ENCODE data around the gene KRTAP2-2. TPM values are rescaled to one million over a fixed set of nuclear protein-coding genes. Genes with fewer than 3 reads are reported as not detected.

KRTAP2-2 gene
- not detected in 2 replicates for total RNA-seq

DNA sequence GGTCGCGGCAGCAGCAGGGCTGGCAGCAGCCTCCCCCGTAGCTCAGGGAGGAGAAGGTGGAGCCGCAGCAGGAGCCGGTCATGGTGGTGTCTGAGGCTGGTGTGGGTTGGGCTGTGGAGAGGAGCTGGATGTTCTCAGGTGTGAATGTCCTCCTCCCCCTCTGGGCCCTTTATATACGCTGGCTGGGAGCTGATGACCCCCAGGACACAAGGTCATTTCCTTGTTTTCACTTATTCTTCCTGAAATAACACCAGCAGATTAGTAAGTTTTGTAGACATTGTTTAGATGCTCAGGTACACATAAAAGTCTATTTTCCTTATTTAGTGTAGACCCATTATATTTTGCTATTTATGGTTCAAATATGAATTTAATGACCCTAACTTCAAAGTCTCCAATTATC is at the start of gene KRTAP2-2:
TSS of gene KRTAP2-2 (minus strand) at position 101 of the 400 bp plus-strand sequence. CDS start at position 82, 19 bp downstream.

GRCh38 chr17:41101586-41102259 is 46.7 kb upstream of the KRTAP2-2 start, which contains the start of gene KRTAP4-16:
Gene KRTAP4-16 (minus strand): TSS chr17:41102209. CDS start chr17:41102209, 0 bp downstream.

DNA sequence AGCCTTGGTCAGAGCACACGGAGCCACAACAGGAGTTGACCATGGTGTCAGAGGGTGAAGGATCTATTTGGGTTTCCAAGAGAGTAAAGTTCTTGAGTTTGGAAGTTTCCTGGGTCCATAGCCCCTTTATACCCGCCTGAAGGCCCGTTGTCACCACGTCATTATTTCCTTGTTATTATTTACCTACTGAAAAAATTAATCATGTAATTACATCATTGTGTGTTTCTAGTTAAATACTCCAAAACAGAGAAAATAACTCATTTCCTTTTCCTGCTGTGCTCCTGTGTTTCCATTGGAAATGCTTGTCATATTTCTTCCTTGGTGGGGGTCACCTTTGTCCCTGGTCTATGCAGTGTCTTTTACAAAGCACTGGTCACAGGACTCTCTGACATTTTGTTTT is 43.0 kb upstream of the KRTAP2-2 start, which contains the start of gene KRTAP4-8:
TSS of gene KRTAP4-8 (minus strand) at position 101 of the 400 bp plus-strand sequence. CDS start at position 43, 58 bp downstream.

DNA sequence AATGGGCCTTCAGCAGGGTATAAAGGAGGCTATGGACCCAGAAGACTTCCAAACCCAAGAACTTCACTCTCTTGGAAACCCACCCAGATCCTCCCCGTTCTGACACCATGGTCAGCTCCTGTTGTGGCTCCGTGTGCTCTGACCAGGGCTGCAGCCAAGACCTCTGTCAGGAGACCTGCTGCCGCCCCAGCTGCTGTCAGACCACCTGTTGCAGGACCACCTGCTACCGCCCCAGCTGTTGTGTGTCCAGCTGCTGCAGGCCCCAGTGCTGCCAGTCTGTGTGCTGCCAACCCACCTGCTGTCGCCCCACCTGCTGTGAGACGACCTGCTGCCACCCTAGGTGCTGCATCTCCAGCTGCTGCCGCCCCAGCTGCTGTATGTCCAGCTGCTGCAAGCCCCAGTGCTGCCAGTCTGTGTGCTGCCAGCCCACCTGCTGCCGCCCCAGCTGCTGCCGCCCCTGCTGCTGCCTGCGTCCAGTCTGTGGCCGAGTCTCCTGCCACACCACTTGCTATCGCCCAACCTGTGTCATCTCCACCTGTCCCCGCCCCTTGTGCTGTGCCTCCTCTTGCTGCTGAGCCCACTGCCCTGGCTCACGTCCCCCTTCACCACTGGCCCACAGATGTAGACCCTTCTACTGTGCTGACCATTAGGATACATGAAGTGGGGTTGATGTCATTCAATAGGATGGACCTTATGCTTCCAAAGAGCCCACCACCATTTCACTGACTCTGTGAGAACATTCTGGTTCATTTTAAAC is 29.2 kb upstream of the KRTAP2-2 start, which contains the start of gene KRTAP4-7:
TSS of gene KRTAP4-7 (plus strand) at position 51 of the 757 bp plus-strand sequence. CDS start at position 108, 57 bp downstream.

GRCh38 chr17:41065829-41066624 is 11.0 kb upstream of the KRTAP2-2 start, which contains the start of gene KRTAP2-4:
Gene KRTAP2-4 (minus strand): TSS chr17:41065879. CDS start chr17:41065845, 34 bp downstream.

DNA sequence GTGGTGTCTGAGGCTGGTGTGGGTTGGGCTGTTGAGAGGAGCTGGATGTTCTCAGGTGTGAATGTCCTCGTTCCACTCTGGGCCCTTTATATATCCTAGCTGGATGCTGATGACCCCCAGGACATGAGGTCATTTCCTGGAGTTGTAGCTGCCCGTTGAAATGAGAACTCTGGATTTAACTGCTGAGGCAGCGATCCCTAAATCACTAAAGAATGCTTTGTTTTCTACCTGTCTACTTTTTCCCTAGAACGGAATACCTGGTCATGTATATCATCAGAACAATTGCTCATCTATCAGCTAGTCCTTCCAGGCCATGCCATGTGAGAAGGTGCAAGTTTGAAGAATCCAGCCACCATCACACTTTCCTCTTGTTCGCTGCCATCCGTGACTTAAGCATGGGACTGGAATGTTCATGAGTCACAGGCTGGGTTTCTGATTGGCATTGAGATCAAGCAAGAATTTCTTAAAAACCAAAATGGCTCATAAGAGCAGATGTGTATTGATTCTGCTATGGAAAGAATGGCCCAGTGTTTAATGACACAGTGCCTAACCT is 5.1 kb upstream of the KRTAP2-2 start, which contains the start of gene KRTAP2-3:
TSS of gene KRTAP2-3 (minus strand) at position 63 of the 553 bp plus-strand sequence. CDS start 64 bp downstream, outside the sequence.

GRCh38 chr17:41046735-41047465 is 8.1 kb downstream of the KRTAP2-2 start, which contains the start of gene KRTAP2-1:
Gene KRTAP2-1 (minus strand): TSS chr17:41047316. CDS start chr17:41047267, 49 bp downstream.

GRCh38 chr17:41040783-41041571 is 14.1 kb downstream of the KRTAP2-2 start, which contains the start of gene KRTAP1-1:
Gene KRTAP1-1 (minus strand): TSS chr17:41041450. CDS start chr17:41041397, 53 bp downstream.

GRCh38 chr17:41034346-41034935 is 20.6 kb downstream of the KRTAP2-2 start, which contains the start of gene KRTAP1-3:
Gene KRTAP1-3 (minus strand): TSS chr17:41034874. CDS start chr17:41034821, 53 bp downstream.

DNA sequence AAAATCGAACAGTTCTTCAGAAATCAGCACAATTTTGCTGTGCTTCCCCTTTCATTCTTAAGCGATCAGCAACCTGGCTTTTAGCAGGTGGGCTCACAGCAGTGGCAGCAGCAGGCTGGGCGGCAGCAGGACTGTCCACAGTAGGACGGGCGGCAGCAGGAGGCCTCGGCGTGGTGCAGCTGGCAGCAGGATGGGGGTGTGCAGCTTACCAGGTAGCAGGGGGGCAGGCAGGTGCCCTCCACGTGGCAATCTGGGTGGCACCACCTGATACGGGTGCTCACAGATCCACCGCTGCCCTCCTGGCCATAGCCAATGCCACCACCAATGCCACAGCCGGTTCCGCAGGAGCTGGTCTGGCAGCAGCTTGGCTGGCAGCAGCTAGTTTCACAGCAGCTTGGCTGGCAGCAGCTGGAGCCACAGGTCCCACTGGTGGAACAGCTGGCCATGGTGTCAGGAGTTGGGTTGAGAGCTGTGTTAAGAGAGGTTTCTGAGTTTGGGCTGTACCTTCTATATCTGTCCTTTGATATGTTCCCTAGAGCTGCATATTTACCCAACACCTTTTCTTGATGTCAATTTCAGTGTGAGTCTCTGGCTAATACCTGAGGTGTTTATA is 25.3 kb downstream of the KRTAP2-2 start, which contains the start of gene KRTAP1-4:
TSS of gene KRTAP1-4 (minus strand) at position 563 of the 613 bp plus-strand sequence. CDS start at position 446, 117 bp downstream.

DNA sequence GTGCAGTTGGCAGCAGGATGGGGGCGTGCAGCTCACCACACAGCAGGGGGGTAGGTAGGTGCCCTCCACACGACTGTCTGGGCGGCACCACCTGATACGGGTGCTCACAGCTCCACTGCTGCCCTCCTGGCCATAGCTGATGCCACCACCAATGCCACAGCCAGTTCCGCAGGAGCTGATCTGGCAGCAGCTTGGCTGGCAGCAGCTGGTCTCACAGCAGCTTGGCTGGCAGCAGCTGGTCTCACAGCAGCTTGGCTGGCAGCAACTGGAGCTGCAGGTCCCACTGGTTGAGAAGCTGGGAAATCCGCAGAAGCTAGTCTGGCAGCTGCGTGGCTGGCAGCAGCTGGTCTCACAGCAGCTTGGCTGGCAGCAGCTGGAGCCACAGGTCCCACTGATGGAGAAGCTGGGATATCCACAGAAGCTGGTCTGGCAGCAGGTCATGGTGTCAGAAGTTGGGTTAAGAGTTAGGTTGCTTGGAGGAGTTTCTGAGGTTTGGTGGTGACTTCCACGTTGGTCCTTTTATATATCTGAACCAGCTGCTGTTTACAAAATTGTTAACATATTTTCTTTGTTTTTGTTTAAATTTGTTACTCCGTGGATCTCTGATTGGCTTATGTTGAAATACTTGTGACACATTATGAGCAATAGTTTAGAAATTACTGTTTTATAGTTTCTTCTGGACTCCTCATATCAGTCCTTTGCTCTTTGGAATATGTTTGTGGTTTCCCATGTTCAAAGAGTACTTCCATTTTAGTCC is 28.1 kb downstream of the KRTAP2-2 start, which contains the start of gene KRTAP1-5:
TSS of gene KRTAP1-5 (minus strand) at position 494 of the 757 bp plus-strand sequence. CDS start at position 441, 53 bp downstream.

DNA sequence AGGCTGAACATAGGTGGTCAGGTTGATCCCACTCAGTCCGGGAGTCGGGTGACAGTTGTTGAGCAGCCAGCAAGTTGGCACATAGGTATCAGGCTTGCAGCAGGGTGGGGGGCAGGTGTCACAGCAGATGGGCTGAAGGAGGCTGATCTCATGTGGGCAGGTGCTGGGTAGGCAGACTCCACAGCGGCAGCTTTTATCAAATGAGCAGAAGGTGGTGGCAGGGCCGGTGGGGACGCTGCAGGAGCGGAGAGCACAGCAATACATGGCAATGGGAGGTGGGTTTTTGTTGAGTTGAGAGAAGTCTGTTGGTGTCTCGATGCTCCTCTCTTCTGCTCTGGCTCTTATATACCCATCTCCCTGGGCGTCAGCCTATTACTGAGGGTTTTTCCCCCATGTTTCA is 46.2 kb downstream of the KRTAP2-2 start, which contains the start of gene KRTAP3-1:
TSS of gene KRTAP3-1 (minus strand) at position 318 of the 400 bp plus-strand sequence. CDS start at position 264, 54 bp downstream.

Other genes starting within 250 kb of the KRTAP2-2 start
- gene KRT10, start 232.6 kb downstream of the KRTAP2-2 start, total RNA-seq: 2.2 and 4.3 TPM in 2 replicates
- gene KRT12, start 188.0 kb downstream of the KRTAP2-2 start, total RNA-seq: not detected in 2 replicates
- not detected in 2 replicates for gene KRT20, start 170.0 kb downstream of the KRTAP2-2 start, total RNA-seq
- gene KRT23, start 117.6 kb downstream of the KRTAP2-2 start, total RNA-seq: 0.16 and 1.1 TPM in 2 replicates
- 0.16 and 0.17 TPM in 2 replicates for gene KRT39, start 88.3 kb downstream of the KRTAP2-2 start, total RNA-seq
- gene KRT40, start 70.9 kb downstream of the KRTAP2-2 start, total RNA-seq: not detected in 2 replicates
- not detected in 2 replicates for gene KRTAP3-3, start 61.1 kb downstream of the KRTAP2-2 start, total RNA-seq
- gene KRTAP3-2, start 55.3 kb downstream of the KRTAP2-2 start, total RNA-seq: not detected in 2 replicates
- not detected in 2 replicates for gene KRTAP3-1, start 46.1 kb downstream of the KRTAP2-2 start, total RNA-seq
- gene KRTAP1-5, start 28.0 kb downstream of the KRTAP2-2 start, total RNA-seq: not detected in 2 replicates
- not detected in 2 replicates for gene KRTAP1-4, start 25.0 kb downstream of the KRTAP2-2 start, total RNA-seq
- gene KRTAP1-3, start 20.4 kb downstream of the KRTAP2-2 start, total RNA-seq: not detected in 2 replicates
- not detected in 2 replicates for gene KRTAP1-1, start 13.8 kb downstream of the KRTAP2-2 start, total RNA-seq
- gene KRTAP2-1, start 7.9 kb downstream of the KRTAP2-2 start, total RNA-seq: not detected in 2 replicates
- not detected in 2 replicates for gene KRTAP2-3, start 4.9 kb upstream of the KRTAP2-2 start, total RNA-seq
- gene KRTAP2-4, start 10.6 kb upstream of the KRTAP2-2 start, total RNA-seq: not detected in 2 replicates
- not detected in 2 replicates for gene KRTAP4-7, start 28.9 kb upstream of the KRTAP2-2 start, total RNA-seq
- gene KRTAP4-8, start 42.9 kb upstream of the KRTAP2-2 start, total RNA-seq: not detected in 2 replicates
- not detected in 2 replicates for gene KRTAP4-16, start 47.0 kb upstream of the KRTAP2-2 start, total RNA-seq
- gene KRTAP4-9, start 50.2 kb upstream of the KRTAP2-2 start, total RNA-seq: not detected in 2 replicates
- gene KRTAP4-11, start 63.1 kb upstream of the KRTAP2-2 start, total RNA-seq: not detected in 2 replicates
- gene KRTAP4-12, start 69.0 kb upstream of the KRTAP2-2 start, total RNA-seq: not detected in 2 replicates
- not detected in 2 replicates for gene KRTAP4-6, start 85.3 kb upstream of the KRTAP2-2 start, total RNA-seq
- gene KRTAP4-5, start 94.6 kb upstream of the KRTAP2-2 start, total RNA-seq: not detected in 2 replicates
- gene KRTAP4-4, start 105.5 kb upstream of the KRTAP2-2 start, total RNA-seq: not detected in 2 replicates
- gene KRTAP4-3, start 113.0 kb upstream of the KRTAP2-2 start, total RNA-seq: not detected in 2 replicates
- not detected in 2 replicates for gene KRTAP4-2, start 123.0 kb upstream of the KRTAP2-2 start, total RNA-seq
- gene KRTAP4-1, start 129.7 kb upstream of the KRTAP2-2 start, total RNA-seq: not detected in 2 replicates
- not detected in 2 replicates for gene KRTAP9-1, start 134.7 kb upstream of the KRTAP2-2 start, total RNA-seq
- gene KRTAP9-2, start 171.4 kb upstream of the KRTAP2-2 start, total RNA-seq: not detected in 2 replicates
- not detected in 2 replicates for gene KRTAP9-3, start 177.2 kb upstream of the KRTAP2-2 start, total RNA-seq
- not detected in 2 replicates for gene KRTAP9-8, start 182.8 kb upstream of the KRTAP2-2 start, total RNA-seq
- gene KRTAP9-4, start 194.5 kb upstream of the KRTAP2-2 start, total RNA-seq: not detected in 2 replicates
- gene KRTAP9-9, start 200.2 kb upstream of the KRTAP2-2 start, total RNA-seq: not detected in 2 replicates
- gene KRTAP9-6, start 210.1 kb upstream of the KRTAP2-2 start, total RNA-seq: not detected in 2 replicates
- not detected in 2 replicates for gene KRTAP9-7, start 220.5 kb upstream of the KRTAP2-2 start, total RNA-seq
- not detected in 2 replicates for gene KRTAP29-1, start 247.6 kb upstream of the KRTAP2-2 start, total RNA-seq

Data from bronchial smooth muscle cell (primary cell).